Stomach (tissue), 4 donors: Measurements from ENCODE around the gene CFAP97D2.

Experiments used
- CTCF ChIP-seq, 7 experiments: fragments of 450-650 bp in 4 of 7; fragments of 200-600 bp in 3 of 7; sonication (generic) in 3 of 7; IDR thresholded peaks; one replicate each; pipeline ENCODE4 v1.5.1; 2016 to 2019; ENCODE audit warnings: antibody characterized with exemption in 7 of 7, control low read depth in 2 of 7, mild to moderate bottlenecking in 1 of 7
- EP300 ChIP-seq: sonication (generic); formaldehyde crosslinking; IDR thresholded peaks from one replicate; pipeline ENCODE4 v1.6.1; 2017; ENCODE audit warnings: antibody characterized with exemption
- POLR2A ChIP-seq, 4 donors: fragments of 450-650 bp; IDR thresholded peaks; one replicate each; pipeline ENCODE4 v1.6.1; 2016; ENCODE audit warnings: antibody characterized with exemption in 4 of 4, control low read depth in 2 of 4, mild to moderate bottlenecking in 1 of 4, moderate library complexity in 1 of 4
- POLR2AphosphoS5 ChIP-seq, 3 donors: sonication (generic); formaldehyde crosslinking; IDR thresholded peaks; one replicate each; pipeline ENCODE4 v1.6.1; 2016; ENCODE audit warnings: antibody characterized with exemption in 3 of 3

GRCh38 chr13:114202581-114202980, 23.5 kb downstream of the CFAP97D2 start:
- TF ChIP-seq POLR2AphosphoS5 (IDR thresholded peaks at IDR 0.05) (no peak), CTCF (IDR thresholded peaks at IDR 0.05) (no peak), POLR2A (IDR thresholded peaks at IDR 0.05) (no peak), EP300 (no peak)
